HK-2 (cell line): ENCODE results near the gene CFAP119.
"Not testable (repeated sequence)": the region's sequence is repeated elsewhere in the genome, so short reads cannot be mapped to it uniquely, and the experiment has no call there.

Experiments used
- DNase-seq: peaks from one replicate; pipeline ENCODE4 v3.0.0-alpha.2; 2018; ENCODE audit not compliant: unreplicated experiment

The CFAP119 gene

DNA sequence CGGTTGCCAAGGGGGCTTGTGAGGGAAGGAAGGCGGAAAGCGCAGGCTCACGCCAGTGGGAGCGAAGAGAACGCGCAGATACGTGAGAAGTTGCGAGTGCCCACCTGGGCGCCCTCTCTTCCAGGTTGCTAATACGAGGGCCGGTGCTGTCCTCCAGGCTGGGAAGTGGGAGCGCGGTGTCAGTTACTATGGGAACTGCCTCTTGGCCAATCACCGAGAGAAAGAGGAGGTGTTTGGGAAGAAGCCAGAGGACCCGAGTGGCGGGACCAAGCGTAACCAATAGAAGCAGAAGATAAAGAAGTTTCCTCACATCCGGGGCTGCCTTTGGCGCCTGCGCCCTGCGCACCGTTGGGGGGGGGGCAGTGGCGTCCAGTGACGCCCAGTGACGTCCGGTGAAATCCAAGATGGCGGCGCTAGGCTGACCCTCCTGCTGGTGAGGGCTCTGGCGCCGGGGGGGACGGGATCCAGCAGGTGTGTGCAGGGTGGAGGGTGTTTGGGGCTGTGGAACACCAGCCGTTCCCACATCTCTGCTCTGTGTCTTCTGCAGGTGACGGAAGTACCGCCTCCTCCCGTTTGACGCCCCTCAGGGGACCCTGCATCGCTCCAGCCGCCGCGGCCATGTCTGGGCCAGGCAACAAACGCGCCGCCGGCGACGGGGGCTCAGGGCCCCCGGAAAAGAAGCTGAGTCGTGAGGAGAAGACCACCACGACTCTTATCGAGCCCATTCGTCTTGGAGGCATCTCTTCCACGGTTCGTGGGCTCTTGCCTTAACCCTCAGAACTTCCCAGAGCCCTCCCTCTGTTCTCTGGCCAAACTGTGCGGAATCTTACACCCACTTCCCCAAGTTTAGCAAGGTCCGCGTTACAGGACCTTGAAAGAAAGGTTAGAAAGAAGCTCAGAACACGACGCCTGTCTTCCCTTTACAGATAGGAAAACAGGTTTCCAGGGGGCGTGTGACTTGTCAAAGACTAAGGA is at the start of gene CFAP119, which contains the start of gene RNF40:
CFAP119 (minus strand) TSS at position 135 of the 975 bp plus-strand sequence. CDS start 314 bp downstream, outside the sequence.
RNF40 (plus strand) TSS at position 395 of the 975 bp plus-strand sequence; CDS start at position 619, 224 bp downstream.
- peak; percentile 92 for DNase-seq

DNA sequence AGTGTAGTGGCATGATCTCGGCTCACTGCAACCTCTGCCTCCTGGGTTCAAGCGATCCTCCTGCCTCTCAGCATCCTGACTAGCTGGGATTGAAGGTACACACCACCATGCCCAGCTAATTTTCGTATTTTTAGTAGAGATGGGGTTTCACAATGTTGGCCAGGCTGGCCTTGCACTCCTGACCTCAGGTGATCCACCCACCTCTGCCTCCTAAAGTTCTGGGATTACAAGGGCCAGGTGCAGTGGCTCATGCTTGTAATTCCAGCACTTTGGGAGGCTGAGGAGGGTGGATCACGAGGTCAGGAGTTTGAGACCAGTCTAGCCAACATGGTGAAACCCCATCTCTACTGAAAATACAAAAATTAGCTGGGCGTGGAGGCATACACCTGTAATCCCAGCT is 47.8 kb upstream of the CFAP119 start:
- DNase-seq: not testable (repeated sequence)

DNA sequence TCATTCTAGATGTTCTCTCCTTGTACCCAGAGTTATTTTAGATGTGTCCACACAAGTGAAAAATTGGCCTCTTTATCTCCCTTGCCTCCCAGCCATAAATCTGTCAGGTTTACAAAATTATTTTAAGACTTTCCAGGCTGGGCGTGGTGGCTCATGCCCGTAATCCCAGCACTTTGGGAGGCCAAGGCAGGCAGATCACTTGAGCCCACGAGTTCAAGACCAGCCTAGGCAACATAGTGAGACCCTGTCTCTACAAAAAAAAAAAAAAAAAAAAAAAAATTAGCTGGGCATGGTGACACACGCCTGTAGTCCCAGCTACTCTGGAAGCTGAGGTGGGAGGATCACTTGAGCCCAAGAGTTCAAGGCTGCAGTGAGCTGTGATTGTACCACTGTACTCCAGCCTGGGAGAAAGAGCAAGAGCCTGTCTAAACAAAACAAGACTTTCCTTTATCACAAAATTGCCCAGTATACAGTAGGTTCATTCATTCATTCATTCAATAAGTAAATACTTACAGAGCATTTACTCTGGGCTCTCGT is 47.1 kb upstream of the CFAP119 start:
- DNase-seq: not testable (repeated sequence)

DNA sequence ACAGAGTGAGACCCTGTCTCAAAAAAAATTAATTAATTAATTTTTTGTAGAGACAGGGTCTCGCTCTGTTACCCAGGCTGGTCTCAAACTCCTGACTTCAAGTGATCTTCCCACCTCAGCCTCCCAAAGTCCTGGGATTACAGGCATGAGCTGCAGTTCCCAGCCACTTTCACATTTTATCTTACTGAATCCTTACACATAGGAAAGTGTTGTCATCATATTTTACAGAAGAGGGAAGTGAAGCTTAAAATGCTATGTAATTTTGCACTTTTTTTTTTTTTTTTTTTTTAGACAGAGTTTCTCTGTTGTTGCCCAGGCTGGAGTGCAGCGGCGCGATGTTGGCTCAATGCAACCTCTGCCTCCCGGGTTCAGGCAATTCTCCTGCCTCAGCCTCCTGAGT is 46.3 kb upstream of the CFAP119 start:
- no peak for DNase-seq

DNA sequence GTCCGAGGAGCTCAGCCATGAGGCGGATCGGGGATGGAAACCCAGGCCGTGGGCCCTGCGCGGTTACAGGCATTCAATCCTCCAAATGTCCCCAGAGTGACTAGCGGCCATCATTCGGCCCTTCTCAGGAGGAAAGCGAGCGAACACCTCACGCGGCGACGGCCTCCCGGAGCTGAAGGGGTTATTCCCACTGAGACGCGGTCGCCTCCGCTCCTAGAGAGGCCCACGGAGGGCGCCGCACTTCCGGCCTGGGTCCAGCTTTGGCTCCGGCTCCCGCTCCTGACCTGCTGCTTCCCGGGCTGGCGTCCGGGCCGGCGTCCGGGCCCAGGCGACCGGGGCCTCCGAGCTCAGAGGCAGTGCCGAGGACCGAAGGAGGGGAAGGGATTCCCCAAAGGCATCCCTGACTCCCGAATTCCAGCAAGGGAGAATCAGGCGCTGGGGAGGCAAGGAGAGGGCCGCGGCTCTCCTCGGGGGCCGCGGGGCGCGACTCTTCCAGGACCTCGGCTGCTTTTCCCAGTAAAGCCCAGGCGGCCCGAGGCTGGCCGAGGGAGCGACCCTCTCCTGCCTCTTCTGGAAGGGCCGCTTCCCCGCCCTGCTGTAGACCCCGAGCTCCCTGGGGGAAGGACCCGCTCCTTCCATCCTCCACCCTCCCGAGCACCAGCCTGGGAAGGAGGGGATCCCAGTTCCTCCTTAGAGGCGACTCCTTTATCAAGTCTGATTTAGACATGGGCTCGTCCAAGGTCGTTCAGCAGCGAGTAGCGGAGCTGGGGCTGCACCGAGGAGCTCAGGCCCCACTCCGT is 43.7 kb upstream of the CFAP119 start:
- peak; percentile 75 for DNase-seq

DNA sequence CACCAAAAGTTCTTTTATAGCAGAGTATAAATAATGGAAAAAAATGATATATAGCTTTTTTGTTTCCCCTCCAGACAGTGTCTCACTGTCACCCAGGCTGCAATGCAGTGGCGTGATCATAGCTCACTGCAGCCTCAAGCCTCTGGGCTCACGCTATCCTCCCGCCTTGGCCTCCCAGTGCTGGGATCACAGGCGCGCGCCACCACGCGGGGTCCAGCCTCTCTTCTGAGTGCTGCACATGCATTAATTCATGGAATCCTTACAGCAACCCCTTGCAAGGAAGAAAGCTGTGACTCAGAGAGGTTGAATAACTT is 43.2 kb upstream of the CFAP119 start:
- no peak for DNase-seq

DNA sequence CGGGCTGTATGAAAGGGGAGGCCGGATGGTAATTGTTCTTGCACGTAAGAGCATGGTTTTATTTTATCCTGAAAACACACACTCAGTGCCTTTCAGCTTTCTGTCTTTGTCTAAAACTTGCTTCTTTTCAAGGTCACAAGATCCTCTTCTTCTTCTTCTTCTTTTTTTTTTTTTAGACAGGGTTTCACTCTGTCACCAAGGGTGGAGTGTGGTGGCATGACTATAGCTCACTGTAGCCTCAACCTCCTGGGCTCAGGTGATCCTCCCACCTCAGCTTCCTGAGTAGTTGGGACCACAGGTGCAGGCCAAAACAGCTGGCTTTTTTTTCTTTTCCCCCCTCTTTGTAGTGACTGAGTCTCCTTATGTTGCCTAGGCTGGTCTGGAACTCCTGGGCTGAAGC is 41.1 kb upstream of the CFAP119 start:
- no peak for DNase-seq

DNA sequence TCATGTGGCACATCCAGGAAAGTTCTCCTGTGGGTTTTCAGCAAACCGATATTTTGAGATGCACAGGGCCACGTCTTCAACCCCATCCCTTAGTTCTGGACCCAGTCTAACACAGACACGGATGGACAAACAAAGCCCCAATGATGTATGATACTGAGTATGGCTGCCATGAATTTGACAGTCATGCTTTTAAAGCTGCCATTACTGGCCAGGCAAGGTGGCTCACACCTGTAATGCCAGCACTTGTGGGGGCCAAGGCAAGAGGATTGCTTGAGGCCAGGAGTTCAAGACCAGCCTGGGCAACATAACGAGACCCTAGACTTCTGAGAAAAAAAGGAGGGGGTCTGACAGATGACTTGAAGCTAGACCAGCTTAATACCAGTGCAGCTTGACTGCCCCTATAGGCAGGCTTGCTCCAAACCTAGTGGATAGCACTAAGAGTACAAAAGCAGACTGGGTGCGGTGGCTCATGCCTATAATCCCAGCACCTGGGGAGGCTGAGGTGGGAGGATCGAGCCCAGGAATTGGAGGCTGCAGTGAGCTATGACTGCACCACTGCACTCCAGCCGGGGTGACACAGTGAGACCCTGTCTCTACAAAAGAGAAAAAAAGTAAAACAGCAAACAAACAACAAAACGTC is 35.9 kb upstream of the CFAP119 start:
- DNase-seq: no peak

DNA sequence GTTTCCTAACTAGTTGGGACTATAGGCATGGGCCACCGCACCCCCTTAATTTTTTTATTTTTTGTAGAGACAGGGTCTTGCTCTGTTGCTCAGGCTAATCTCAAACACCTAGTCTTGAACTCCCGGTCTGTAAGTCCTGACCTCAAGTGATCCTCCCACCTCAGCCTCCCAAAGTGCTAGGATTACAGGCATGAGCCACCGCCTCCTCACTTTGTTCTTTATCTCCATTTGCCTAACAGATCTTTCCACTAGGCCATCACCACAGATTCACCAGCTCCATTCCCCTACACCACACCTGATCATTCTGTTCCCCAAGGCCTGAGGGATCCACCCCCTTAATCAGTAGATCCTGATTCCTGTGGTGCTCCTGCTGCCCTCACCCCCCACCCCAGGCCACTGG is 32.8 kb upstream of the CFAP119 start:
- no peak for DNase-seq

DNA sequence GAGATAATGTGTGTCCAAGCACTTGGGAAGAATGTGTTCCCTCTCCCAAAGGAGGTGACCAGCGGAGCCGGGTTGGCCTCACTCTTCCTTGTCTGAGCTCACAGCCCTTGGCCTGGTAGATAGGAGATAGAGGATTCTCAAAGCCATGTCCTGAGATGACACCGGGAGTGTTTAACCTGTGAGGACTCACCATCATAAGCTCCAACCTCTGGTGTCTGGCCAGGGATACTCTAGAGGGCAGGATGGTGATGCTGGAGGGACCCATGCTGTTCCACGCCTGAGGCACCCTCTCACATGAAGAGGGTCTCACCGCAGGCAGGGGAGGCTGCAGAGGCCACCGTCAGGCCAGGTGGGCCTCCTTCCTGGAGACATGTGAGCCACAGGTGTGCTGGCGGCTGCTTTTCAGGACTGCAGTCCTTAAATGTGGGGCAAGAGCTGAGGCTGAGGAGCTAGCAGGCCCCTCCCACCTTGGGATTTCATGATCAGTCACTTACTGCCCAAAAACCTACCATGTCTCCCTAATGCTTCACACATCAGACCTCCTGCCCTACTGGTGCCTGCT is 31.7 kb upstream of the CFAP119 start:
- no peak for DNase-seq

DNA sequence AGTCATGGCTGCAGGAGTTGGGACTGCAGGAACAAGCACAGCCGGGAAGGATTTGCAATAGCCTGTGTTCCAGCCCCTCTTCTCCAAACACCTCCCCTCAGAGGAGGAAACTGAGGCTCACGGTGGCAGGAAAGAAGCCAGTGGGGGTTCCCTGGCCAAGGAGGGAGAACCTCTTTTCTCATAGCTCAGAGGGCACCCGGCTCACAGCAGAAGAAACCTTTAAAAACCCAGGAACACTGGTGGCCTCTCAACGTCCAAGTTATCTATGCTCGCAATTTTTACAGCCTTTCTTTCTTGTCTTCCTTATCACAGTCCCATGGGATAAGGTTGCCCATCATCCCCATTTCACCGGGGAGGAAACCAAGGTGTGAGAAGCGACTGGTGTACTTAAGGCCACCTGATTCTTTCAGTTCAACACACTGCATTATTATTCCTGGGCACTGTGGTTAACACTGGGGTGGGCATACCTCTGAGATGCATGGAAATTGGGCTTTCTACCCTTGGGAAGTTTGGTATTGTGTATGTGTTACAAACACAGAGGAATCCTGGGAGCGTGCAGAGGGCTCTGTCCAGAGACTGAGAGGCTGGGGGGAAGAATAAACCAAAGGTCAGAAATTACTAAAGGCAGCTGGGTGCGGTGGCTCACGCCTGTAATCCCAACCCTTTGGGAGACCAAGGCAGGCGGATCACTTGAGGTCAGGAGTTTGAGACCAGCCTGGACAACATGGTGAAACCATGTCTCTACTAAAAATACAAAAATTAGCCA is 25.9 kb upstream of the CFAP119 start:
- no peak for DNase-seq

DNA sequence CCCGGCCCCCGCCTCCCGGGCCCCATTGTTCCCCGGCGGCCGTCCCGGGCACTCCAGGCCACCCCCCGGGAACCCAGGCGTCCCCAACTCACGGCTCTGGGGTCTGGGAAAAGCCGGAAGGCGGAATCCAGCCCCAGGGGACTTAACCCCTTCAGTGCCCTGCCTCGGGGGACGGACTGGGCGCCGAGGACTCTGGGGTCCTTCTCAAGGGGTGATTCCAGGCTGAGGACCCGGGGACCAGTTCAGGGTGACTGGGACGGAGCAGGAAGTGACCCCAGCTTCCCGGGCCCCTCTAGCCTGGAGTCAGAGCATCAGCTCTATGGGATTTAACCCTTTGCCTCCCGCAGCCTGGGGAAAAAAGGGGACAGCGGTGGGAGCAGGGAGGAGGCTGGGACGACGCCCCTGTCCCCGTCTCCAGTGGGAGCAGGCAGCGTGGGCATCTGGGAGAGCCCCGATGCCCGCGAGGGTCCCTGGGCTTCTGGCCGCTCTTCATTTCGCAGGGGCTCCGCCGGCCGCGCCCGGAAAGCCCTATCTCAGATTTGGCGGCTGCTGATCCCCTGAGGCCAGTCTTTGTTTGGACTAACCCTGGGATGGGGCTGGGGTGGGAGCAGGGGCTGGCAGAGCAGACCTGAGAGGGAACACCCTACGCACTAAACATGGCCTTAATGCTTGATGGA is 25.2 kb upstream of the CFAP119 start, which contains the start of gene ZNF629:
ZNF629 (minus strand) TSS at position 270 of the 677 bp plus-strand sequence. CDS start 2,723 bp downstream, outside the sequence.
- peak; percentile 53 for DNase-seq

DNA sequence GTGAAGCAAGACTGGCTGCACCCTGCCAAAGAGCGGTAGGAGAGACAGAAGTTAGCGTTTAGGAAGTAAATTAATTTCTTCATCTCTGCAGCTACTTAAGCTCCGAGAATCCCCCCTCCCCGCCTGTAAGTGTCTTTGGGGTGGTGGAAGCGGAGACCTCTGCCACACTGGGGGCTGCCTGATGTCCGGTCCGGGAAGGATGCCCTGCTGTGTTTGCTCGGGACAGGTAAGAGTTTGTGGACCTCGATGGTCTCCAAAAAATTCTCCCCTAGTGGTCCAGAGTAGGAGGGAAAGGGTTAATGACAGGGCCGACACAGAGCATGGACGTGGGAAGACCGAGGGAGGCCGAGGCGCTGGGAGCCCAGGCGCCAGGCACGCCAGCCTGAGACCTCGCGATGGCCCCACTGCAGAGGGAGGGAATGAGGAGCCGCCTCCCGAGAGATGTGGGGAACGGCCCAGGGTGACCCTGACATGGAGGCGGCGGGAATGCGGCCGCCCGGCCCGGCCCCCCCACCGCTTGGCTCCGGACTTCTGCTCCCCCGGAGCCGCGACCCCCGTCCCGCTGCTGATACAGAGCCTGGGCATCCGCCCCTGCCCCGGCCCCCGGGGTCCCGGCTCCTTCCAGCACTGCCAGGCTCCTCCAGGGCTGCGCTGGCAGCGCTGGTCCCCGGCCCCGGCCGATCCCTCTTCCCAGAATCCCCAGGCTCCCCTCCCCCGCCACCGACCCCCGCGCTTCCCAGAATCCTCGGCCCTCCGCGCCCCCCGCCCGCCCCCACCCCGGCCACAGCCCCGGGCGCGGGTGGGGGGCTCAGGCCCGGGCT is 24.5 kb upstream of the CFAP119 start:
- DNase-seq: peak; percentile 48

DNA sequence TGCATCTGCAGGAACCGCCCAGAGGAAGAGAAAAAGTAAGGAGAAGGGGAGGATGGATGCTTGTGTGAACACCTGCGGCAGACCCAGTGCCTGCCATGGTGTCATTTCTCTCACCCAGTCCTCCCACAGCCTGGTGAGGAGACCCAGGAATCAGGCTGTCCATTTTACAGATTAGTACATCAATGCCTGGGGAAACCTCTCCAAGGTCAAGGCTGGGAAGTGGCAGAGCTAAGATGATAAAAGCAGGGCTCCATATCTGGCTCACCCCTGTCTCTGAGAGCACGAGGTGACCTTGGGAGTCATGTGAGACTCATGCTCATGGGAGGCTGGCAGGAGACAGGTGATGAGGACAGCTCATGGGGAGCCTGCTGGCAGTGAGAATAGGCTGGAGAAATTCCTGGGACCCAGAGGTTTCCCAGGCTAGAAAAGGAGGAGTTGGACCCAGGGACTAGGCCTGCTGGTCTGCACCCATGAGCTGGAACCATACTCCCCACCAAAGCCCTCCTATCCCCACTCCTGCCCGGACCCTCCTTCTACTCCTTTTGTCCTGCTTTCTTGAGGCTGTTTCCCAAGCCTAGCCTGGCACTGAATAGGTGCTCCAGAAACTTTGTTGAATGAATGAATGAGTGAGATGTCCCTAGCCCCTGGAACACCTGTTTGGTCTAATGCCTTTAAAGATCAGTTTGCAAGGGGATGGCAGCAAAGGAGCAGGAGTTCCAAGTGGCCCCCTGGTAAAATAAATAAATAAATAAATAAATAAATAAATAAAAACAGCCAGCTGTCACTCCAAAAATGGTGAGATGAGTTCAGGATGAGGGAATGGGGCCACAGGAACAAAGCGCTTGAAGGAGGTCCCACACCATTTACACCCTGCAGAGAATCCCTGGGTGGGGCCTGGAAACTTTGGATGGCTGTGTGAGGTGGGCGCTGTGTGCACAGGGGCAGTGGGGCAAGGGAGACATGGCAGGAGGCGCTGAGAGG is 23.6 kb upstream of the CFAP119 start:
- DNase-seq: no peak

DNA sequence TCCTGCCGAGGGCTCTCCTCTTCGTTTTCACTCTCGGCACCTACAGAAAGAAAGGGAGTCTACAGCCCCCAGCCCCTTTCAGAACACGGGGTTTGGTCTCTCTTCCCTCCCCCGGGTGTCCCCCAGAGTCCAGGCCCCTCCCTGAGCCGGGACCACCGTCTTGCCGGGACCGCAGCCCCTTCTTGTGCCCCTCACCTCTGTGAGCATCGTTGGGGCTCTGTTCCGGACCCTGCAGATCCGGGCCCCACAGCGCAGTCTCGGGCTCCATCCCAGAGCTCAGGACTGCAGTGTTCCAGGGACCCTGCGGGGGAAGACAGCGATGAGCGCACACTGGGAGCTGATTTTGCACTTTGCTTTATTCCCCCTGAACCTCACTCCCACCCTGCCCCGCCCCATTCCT is 22.4 kb upstream of the CFAP119 start:
- DNase-seq: no peak

DNA sequence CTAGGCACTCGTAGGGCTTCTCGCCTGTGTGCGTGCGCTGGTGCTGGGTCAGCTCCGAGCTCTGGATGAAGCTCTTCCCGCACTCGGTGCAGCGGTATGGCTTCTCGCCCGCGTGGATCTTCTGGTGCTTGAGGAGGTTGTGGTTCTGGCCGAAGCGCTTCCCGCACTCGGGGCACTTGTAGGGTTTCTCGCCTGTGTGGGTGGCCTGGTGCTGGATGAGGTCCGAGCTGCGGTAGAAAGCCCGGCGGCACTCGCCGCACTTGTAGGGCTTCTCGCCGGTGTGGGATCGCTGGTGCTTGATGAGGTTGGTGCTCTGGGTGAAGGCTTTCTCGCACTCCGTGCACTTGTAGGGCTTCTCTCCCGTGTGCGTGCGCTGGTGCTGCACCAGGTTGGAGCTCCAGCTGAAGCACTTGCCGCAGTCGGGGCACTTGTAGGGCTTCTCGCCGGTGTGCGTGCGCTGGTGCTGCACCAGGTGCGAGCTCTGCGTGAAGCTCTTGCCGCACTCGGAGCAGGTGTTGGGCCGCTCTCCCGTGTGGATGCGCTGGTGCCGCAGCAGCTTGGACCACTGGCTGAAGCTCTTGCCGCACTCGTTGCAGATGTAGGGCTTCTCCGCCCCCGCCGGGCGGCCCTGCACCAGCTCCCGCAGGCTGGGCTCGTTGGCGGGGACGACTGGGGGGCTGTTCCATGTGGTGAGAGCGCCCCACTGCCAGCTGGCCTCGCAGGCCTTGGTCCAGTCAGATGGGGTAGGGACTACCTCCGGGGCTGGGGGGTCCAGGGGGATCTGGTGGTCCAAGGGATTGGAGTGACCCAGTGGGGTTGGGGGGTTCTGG is 21.6 kb upstream of the CFAP119 start:
- DNase-seq: no peak
